Esophagus muscularis mucosa (tissue), 4 donors: ENCODE data around the gene TRIM63.

ENCODE experiments used
- CTCF ChIP-seq, 3 experiments: fragments of 200-600 bp in 2 of 3; fragments of 450-650 bp in 1 of 3; sonication (generic) in 2 of 3; IDR thresholded peaks; one replicate each; pipeline ENCODE4 v1.5.1; 2017 to 2019; ENCODE audit warnings: antibody characterized with exemption in 3 of 3, mild to moderate bottlenecking in 2 of 3, moderate library complexity in 1 of 3
- EP300 ChIP-seq: sonication (generic); formaldehyde crosslinking; IDR thresholded peaks from one replicate; pipeline ENCODE4 v1.6.1; 2017; ENCODE audit warnings: antibody characterized with exemption
- POLR2A ChIP-seq: fragments of 450-650 bp; IDR thresholded peaks from one replicate; pipeline ENCODE4 v1.6.1; 2017; ENCODE audit warnings: antibody characterized with exemption, moderate library complexity, mild to moderate bottlenecking, low read depth
- POLR2AphosphoS5 ChIP-seq, 2 donors: sonication (generic); formaldehyde crosslinking; IDR thresholded peaks; one replicate each; pipeline ENCODE4 v1.6.1; 2017; ENCODE audit warnings: antibody characterized with exemption in 2 of 2

- TF ChIP-seq CTCF (IDR thresholded peaks at IDR 0.05) (no peak), EP300 (no peak), POLR2AphosphoS5 (IDR thresholded peaks at IDR 0.05) (no peak), POLR2A (no peak)
These were observed 63.7 kb downstream of the TRIM63 start for GRCh38 chr1:26003756-26004155.
